HG02884 (cell line): ENCODE measurements around the gene UPK1B.
"Not testable (repeated sequence)": the region's sequence is repeated elsewhere in the genome, so short reads cannot be mapped to it uniquely, and the experiment has no call there.

Experiments used
- ATAC-seq: cut with Tn5 transposase; IDR thresholded peaks from one replicate; pipeline ENCODE4 v1.9.1; 2021; ENCODE audit warnings: mild to moderate bottlenecking, moderate library complexity; ENCODE audit not compliant: unreplicated experiment

Gene UPK1B

DNA sequence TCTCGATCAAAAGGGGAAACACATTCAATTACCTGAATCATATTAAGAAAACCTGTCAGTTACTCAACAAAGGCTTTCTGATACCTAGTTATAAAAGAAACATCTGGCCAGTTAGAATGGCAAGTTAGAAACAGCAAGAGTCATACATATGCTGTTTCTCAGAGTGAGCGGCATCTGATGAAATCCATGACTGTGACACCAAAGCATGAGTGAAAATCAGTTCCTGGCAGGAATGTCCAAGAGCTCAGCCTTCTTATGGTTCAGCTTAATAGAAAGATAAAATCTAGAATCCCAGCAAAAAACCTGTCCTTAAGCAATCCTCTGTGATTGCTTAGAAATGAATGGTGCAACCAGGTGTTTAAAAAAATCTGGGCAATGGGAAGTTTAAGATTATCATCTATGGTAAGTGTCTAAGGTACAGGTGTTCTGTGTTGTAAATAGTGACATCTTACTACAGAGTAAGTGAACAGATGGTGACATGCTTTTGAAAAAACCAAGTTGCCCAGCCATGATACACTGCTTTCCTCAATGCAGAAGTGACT is 48.5 kb downstream of the UPK1B start:
- no peak for ATAC-seq

DNA sequence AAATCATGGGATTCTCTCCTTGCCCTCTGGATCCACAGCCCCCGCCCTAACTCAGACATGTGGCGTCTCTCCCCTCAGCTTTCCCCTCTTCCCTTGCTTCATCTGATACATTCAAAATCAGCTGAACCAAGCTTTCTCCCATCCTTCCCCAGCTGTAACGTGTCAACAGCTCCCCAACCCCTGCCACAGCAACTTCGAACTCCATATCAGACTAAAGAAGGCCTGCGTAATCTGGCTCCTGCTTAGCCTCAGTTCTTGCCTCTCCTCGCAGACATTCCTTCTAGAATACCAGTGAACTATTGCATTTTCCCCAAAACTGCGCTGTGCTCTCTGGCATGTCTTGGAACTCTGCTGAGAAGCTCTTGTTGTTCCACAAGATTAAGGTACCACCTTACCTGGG is 49.0 kb downstream of the UPK1B start:
- ATAC-seq: no peak

DNA sequence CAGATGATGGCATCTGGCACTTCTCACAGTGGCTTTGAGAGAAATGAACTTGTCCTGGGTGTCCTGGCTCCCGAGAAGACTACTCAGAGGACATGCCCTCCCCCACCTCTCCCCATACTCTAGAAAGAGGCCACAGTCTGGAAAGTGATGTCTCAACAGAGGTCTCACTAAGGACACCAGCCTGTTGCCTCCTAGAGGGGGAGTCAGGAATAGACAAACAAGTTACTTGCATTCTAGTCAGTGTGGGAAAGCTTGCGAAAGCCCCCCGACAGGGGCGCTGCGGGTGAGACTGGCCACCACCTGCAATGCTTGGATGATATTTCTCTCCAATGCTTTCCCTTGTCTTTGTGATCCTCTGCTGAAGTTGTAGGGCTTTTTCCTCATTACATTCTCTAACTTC is 50.1 kb downstream of the UPK1B start:
- no peak for ATAC-seq

DNA sequence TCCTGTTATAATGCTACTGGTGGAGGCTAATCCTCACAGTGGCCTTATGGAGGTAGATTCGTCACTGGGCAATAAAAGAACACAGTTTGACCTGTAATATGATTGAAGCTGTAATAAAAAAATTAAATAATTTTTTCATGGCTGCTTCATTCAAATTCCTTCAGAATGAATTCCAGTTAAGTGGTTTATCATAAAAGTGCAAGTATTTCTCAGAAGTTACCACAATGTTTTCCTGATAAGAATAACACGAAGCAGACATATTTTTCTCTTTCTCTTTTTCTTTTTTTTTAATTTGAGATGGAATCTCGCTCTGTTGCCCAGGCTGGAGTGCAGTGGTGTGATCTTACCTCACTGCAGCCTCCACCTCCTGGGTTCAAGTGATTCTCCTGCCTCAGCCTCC is 51.7 kb downstream of the UPK1B start:
- no peak for ATAC-seq

DNA sequence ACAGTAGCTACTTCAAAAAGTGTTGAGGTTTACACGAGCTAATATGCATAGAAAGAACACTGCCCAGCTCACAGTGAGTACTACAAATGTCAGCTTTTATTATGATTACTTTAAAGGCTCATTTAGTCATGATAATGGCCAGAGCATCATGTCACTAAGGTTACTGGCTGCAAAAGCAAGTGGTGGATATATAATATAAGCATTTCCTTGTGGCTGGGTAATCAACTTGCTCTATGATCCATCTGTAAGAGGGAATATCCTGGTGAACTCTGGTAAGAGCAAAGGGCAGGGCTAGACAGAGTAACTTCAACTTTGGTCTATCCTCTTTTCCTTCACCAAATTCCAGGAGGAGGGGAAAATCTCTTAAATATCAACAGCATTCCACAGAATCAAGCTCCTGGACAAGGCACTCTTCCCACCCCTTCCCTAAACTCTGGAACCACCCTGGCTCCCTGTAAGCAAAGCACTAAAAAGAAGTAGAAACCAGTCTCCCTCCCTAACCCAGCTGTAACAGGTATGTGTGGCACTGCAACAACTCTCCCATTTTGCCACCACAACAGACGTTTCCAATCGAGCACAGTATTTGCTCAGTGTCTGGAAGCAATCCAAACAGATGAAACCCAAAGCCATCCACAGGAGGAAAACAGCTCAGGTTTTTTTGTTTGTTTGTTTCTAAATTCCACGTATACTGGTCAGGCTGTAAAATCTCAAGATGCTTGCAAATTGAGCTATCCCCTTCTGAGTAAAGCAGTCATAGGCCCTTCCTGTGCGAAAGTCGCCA is 53.9 kb downstream of the UPK1B start:
- ATAC-seq: no peak

DNA sequence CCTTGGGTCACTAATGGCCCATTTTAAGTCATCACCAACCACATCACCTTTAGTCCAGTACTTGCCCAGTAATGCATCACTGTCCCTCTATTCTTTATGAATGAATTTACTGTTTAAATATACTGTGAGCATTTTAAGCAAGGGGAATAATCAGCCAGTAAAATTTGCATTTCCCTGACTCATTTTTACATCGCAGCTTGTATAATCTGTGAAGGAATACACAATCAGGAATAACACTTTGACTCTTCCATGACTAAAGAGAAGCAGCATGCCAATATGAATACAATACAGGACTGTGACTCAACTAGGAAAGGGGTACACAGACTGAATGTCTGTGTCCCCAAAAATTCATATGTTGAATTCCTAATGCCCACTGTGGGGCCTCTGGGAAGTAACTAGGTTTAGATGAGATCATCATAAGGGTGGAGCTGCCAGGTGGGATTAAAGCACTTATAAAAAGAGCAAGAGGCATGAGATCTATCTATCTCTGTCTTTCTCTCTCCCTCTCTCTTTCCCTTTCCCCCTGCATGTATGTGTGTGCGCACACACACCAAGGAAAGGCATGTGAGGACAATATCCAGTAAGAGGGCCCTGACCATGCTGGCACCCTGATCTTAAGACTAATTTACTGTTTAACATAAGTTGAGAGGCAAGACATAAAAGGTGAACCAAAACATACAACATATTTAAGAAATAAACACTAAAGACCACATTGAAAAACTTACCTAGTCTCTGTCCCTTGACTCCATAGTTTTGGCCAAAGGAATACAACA is 55.2 kb downstream of the UPK1B start:
- no peak for ATAC-seq

DNA sequence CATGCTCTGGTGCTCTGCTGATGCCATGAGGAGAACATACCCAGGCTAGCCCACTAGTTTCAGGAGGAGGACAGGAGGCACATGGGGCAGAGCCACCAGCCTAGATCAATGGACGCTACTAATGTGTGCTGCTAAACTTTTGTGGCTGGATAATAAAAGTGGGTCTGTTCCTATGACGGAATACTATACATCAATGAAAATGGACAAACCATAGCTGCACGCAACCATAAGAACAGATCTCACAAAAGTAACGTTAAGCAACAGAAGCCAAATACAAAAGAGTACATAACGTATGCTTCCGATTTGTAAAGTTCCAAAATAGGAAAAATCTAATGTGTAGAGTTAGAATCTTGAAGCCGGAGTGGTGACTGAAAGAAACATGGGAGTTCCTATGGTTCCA is 55.8 kb downstream of the UPK1B start:
- no peak for ATAC-seq

DNA sequence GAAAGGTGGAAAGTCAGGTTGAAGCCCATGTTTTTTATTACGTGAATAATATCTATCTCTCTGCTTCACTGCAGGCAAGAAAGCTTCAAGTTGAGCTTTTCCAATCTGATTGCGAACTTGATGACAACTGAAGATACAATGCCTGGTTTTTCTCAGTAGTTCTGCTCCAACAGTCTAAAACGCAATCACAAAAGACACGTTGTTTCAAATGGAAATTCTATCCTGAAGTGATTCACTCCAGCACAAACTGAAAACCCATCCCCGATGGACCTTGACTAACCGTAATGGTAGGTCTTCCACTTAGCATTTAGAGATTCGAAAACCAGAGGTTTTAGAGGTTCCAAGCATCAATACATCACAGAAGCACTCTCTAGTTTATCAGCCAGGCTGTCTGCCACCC is 56.7 kb downstream of the UPK1B start:
- ATAC-seq: no peak

DNA sequence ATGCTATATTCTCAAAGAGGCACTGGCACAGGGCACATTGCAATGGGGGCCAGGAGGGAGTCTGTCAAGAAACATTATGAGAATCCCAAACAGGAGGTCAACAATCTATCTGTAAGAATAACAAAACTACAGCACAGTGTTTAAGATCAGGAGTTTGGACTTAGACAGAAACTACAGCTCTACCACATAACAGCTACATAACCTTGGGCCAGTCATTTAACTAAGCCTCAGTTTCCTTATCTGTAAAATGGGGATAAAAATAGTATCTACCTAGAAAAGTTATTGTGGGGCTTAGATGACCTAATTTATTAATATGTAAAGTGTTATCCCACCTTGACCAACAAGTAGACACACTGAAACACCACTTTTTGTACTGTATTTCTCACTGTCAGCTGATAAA is 57.3 kb downstream of the UPK1B start:
- no peak for ATAC-seq

DNA sequence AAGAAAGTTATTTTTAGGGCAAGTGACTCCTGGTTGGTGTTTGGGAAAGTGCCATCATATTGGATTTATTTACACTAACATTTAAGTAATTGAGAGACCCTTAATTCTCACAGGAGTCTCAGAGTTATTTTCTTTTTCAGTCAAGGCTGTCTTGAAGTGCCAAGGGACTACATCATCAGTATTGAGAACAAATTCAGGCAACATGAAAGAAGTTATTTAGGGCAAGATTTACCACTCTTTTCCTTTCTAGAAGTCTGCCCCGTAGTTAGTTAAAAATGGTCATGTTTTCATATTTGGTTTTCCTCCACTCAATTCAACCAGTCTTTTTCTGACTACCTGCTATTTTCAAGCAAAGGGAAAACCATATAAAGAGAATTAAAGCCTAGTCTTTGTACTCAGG is 61.2 kb downstream of the UPK1B start:
- ATAC-seq: no peak

DNA sequence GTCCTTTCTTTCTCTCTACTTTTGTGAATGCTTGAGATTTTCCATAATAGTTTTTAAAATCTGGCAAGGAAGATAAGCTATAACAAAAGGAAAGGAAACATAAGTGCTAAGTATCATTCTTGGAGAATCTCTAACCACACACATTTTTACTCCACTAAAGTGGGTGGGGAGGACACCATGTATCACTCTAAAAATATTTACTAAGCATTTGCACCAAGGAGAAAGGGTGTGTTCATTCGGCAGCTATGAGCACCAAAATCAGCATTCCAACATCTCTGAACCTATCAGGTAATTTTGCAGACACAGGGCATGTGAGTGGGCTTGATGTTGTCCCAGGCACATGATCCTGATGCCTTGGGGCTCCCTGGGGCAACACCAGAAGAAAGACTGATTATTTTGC is 61.8 kb downstream of the UPK1B start:
- ATAC-seq: no peak

DNA sequence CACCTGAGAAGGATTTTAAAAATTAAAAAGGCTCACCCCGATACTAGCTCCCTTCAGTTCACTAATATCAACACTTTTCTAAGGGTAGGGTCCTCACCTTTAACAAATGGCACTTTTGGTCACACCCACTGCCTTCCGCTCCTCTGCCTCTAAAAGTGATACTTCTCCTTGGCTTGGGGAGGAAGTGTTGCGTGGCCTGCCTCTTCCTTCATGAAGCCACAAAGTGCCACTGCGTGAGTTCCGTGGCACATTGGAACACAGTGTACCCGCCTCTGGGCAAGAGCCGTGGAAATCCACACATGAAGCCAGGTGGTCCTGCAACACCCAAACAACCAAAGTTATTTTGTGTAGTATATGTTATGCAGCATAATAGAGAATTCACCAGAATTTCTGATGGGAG is 63.4 kb downstream of the UPK1B start:
- no peak for ATAC-seq

DNA sequence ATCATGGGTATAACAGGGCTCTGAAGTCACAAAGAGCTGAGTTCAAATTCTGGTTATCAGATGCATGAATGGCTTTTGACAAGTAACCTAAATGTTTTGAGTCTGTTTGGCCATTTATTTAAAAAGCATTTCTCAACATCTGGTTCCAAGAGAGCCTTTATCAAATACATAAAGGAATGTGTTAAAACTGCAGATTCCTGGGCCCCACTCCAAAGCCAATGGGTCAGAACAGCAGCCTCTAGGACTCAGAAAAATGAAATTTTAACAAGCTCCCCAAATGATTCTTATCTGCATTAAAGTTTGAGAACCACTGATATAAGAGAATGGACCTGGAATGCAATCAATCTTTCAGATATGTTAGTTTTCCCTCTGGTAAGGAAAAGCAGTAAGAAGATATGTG is 63.9 kb downstream of the UPK1B start:
- no peak for ATAC-seq

DNA sequence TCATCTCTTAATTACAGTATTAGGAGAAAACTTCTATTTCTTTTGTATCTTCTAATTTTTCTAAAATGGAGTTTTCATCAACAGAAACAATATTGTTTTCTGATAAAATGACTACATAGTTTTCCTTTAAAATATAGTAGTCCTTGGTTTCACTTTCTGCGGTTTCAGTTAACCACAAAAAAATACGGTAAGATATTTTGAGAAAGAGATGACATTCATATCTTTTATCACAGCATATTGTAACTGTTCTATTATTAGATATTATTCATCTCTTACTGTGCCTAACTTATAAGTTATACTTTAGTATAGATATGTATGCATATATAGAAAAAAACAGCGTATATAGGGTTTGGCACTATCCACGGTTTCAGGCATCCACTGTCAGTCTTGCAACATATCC is 65.0 kb downstream of the UPK1B start:
- ATAC-seq: no peak

DNA sequence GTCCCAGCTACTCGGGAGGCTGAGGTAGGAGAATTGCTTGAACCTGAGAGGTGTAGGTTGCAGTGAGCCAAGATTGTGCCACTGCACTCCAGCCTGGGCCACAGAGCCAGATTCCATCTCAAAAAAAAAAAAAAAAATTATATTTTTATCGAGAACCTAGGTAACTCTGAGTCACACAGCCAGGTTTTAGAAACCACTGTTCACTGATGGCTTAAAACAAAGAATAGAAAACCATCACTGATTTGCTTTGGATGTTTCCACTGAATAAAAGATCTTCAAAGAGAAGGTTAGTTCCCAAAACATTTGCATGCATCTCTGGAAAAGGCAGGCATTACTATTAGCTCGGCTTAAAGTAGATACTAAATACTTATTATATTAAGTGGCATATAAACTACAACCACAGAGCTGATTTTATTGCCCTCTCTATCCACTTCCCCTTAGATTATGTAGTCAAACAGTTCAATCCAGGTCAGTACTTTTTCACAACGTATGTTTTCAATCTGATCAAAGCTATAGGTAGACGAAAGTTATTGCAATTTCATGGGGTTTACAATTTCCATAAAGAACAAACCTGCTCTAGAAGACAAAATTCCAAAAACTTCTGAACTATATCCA is 65.9 kb downstream of the UPK1B start:
- ATAC-seq: no peak

DNA sequence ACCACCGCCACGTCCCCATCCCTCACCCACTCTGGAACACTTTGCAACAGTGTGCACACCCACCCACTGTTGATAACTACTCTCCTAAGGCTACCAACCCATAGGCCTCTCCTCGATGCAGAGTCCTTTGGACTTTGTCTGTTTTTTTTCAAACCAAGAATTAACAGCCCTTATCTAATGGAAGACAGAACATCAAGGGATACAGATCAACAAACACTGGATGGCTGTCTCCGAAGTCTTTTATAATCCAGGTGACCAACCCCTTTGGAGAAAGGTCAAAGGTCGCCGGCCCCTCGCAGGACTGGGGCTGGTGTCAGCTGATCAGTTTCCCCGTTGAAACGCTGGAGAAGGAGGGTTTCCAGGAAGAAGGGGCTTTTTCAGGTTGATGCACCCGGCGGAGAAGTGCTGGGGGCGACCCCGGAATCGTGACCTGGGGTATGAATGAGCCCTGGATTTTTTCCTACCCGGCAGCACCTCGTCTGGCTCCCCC is 66.7 kb downstream of the UPK1B start:
- ATAC-seq: peak; percentile 16

DNA sequence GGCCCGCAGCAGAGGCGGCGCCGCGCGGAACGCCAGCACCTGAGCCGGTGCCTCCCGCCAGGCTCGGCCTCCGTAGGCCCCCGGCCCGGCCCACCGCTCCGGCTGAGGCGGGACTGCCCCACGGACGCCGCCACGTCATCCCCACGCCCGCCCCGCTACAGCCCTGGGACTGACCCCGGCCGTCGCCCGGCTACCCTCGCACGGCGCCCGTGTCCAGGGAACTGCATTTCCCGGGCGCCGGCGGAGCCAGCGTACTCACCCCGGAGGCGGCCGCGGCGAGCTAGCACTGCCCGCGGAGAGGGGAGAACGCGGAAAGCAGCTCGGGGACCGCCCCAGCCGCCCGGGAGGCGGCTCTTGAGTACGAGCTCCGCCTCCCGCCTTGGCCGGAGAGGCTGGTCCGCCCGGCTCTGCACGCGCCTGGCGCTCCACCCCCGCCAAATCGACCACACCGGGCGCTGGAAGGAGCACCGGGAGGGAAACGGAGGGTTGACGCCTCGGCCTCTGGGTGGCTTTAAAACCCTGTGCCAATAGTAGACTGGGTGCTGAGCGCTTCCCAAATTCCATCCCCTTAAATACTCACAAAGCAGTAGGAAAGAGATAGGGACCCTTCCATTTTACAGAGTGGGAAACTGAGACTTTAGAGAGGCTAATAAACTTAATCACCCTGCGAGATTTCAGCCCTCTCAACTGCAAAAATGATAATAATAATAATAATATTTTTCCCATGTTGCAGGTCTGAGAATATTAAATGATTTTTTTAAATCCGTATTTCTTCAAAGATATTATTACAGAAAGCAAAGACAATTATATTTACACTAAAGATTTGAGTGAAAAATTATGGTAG is 67.4 kb downstream of the UPK1B start, which contains the start of gene B4GALT4:
Gene B4GALT4, minus strand, starts transcription at position 288 of the 844 bp plus-strand sequence. CDS start 10,779 bp downstream, outside the sequence.
- peak; percentile 81 for ATAC-seq

DNA sequence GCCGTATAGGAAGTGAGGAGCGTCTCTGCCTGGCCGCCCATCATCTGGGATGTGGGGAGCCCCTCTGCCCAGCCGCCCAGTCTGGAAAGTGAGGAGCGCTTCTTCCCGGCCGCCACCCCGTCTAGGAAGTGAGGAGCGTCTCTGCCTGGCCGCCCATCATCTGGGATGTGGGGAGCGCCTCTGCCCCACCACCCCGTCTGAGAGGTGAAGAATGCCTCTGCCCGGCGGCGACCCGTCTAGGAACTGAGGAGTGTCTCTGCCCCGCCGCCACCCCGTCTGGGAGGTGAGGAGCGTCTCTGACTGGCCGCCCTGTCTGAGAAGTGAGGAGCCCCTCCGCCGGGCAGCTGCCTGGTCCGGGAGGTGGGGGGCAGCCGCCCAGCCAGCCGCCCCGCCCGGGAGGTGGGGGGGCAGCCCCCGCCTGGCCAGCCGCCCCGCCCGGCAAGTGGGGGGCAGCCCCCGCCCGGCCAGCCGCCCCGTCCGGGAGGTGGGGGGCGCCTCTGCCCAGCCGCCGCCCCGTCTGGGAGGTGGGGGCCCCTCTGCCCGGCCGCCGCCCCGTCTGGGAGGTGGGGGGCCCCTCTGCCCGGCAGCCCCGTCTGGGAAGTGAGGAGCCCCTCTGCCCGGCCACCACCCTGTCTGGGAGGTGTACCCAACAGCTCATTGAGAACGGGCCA is 69.1 kb downstream of the UPK1B start:
- not testable (repeated sequence) for ATAC-seq

DNA sequence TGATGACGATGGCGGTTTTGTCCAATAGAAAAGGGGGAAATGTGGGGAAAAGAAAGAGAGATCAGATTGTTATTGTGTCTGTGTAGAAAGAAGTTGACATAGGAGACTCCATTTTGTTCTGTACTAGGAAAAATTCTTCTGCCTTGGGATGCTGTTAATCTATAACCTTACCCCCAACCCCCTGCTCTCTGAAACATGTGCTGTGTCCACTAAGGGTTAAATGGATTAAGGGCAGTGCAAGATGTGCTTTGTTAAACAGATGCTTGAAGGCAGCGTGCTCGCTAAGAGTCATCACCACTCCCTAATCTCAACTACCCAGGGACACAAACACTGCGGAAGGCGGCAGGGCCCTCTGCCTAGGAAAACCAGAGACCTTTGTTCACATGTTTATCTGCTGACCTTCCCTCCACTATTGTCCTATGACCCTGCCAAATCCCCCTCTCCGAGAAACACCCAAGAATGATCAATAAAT is 69.7 kb downstream of the UPK1B start:
- ATAC-seq: not testable (repeated sequence)

DNA sequence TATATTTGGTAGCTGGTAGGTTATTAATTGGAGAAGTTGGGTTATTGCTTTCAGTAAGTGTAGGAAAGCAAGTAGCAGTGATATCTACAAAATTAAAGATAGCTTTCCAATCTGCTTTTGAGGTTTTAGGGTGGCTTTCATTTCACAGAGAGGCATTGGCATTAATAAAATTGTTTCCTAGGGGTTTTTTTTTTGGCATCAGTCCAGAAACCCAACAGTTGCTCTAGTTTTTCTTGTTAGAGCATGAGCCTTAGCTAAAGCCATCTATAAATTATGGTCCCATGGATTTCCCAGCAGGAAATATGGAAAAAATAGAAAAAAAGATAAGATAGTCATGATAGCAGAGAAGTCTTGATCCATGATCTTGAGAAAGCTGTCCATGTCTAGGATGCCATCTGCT is 70.3 kb downstream of the UPK1B start:
- no peak for ATAC-seq
